ENCODE measurements around the gene ATP11C.

DNA sequence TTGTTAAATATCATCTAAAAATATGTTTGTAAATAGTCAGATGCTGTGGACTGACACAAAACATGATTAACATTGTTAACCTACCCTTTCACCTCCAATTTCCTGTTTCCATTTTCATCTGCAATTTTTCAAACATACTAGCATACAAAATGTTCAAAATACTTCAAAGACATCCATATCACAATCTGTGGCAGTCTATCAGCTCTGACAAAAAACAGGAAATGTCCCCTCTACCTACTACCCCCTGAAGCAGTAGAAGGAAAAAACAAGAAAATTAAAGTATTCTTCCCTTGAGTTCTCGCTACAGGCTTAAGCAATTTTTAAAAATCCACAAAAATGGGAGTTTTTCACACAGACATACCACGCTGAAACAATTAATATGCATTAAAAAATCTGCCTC is 116.6 kb downstream of the ATP11C start:
- TF ChIP-seq EZH2 (IDR thresholded peaks at IDR 0.05; ENCODE audit: low read length): no peak
- TF ChIP-seq, protein P1, sequence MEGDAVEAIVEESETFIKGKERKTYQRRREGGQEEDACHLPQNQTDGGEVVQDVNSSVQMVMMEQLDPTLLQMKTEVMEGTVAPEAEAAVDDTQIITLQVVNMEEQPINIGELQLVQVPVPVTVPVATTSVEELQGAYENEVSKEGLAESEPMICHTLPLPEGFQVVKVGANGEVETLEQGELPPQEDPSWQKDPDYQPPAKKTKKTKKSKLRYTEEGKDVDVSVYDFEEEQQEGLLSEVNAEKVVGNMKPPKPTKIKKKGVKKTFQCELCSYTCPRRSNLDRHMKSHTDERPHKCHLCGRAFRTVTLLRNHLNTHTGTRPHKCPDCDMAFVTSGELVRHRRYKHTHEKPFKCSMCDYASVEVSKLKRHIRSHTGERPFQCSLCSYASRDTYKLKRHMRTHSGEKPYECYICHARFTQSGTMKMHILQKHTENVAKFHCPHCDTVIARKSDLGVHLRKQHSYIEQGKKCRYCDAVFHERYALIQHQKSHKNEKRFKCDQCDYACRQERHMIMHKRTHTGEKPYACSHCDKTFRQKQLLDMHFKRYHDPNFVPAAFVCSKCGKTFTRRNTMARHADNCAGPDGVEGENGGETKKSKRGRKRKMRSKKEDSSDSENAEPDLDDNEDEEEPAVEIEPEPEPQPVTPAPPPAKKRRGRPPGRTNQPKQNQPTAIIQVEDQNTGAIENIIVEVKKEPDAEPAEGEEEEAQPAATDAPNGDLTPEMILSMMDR (optimal IDR thresholded peaks at IDR 0.05 in 1 of 3, IDR thresholded peaks at IDR 0.05 in 1 of 3, conservative IDR thresholded peaks at IDR 0.05 in 1 of 3; ENCODE audit: extremely low read depth in 1 of 3, insufficient read depth in 2 of 3, low read length in 3 of 3): no peak

Data from keratinocyte (primary cell).